H1 (cell line): ENCODE measurements around the gene KCNMB4. TPM values are rescaled to one million over a fixed set of nuclear protein-coding genes. Genes with fewer than 3 reads are reported as not detected.

Experiments
- CTCF ChIA-PET: fragments of 300-600 bp; sonication (Branson Sonifier 250); formaldehyde crosslinking; loops from one replicate; lab custom pipeline; 2021; ENCODE audit not compliant: partially characterized antibody; lab: Charles Lee
- POLR2A ChIA-PET: fragments of 300-600 bp; sonication (Branson Sonifier 250); formaldehyde crosslinking; loops from one replicate; lab custom pipeline; 2021; ENCODE audit warnings: inconsistent platforms; ENCODE audit not compliant: partially characterized antibody; lab: Charles Lee
- DNase-seq, 2 experiments: peaks; one replicate each; pipeline versions ENCODE4 v3.0.0 to v3.0.0-alpha.2; 2010 to 2022; ENCODE audit warnings: low spot score in 2 of 2, low read depth in 1 of 2, mixed read lengths in 1 of 2
- FAIRE-seq: peaks from 2 replicates; lab custom pipeline; 2011; peaks lifted over from hg19 to GRCh38; lab: Jason Lieb, UNC
- H2AFZ ChIP-seq: 2 replicates; pipeline ENCODE4 v1.8.1; 2012; ENCODE audit warnings: low read length, inconsistent platforms
- H2AK5ac ChIP-seq: 2 replicates; pipeline ENCODE4 v1.6.1; 2013; ENCODE audit warnings: low read depth, low read length
- H2BK120ac ChIP-seq: replicated peaks from 2 replicates; pipeline ENCODE3; 2013; ENCODE audit warnings: low read depth, low read length, inconsistent platforms
- H2BK12ac ChIP-seq: 2 replicates; pipeline ENCODE4 v1.6.1; 2013; ENCODE audit warnings: low read depth, low read length
- H2BK15ac ChIP-seq: 2 replicates; pipeline ENCODE4 v1.6.1; 2013; ENCODE audit warnings: low read length
- H2BK20ac ChIP-seq: 2 replicates; pipeline ENCODE4 v1.6.1; 2013; ENCODE audit warnings: low read length
- H2BK5ac ChIP-seq: 2 replicates; pipeline ENCODE4 v1.6.1; 2013; ENCODE audit warnings: low read depth, low read length
- H3K14ac ChIP-seq: 2 replicates; pipeline ENCODE4 v1.6.1; 2013; ENCODE audit warnings: inconsistent platforms; ENCODE audit not compliant: insufficient read length
- H3K18ac ChIP-seq: 2 replicates; pipeline ENCODE4 v1.6.1; 2013; ENCODE audit warnings: low read length; ENCODE audit errors: extremely low read depth
- H3K23ac ChIP-seq: 2 replicates; pipeline ENCODE4 v1.6.1; 2013; ENCODE audit warnings: inconsistent platforms; ENCODE audit not compliant: insufficient read length
- H3K23me2 ChIP-seq: 2 replicates; pipeline ENCODE4 v1.6.1; 2013; ENCODE audit warnings: low read depth, low read length
- H3K27ac ChIP-seq: 2 replicates; pipeline ENCODE4 v1.6.1; 2011; ENCODE audit warnings: low read depth, low read length, inconsistent platforms
- H3K27me3 ChIP-seq, 4 experiments: replicated peaks in 1 of 4; 1 replicate in 1 of 4; 2 replicates in 3 of 4; pipeline versions ENCODE4 v1.6.1 to v1.8.1; 2011 to 2013; ENCODE audit warnings: low read length in 3 of 4, mild to moderate bottlenecking in 3 of 4, inconsistent platforms in 2 of 4, mixed read lengths in 2 of 4, moderate library complexity in 1 of 4; ENCODE audit not compliant: control insufficient read depth in 3 of 4, insufficient read depth in 3 of 4; ENCODE audit errors: extremely low read depth in 1 of 4
- H3K36me3 ChIP-seq, 4 experiments: 2 replicates each; pipeline versions ENCODE4 v1.6.1 to v1.8.1; 2011 to 2013; ENCODE audit warnings: mild to moderate bottlenecking in 4 of 4, low read length in 3 of 4, moderate library complexity in 2 of 4, control low read depth in 1 of 4, inconsistent platforms in 1 of 4; ENCODE audit not compliant: insufficient read depth in 4 of 4, control insufficient read depth in 2 of 4
- H3K4ac ChIP-seq: replicated peaks from 2 replicates; pipeline ENCODE3; 2013; ENCODE audit warnings: low read length, low read depth, mixed read lengths, inconsistent platforms; ENCODE audit not compliant: insufficient read length
- H3K4me1 ChIP-seq, 4 experiments: replicated peaks in 1 of 4; 1 replicate in 1 of 4; 2 replicates in 3 of 4; pipeline versions ENCODE4 v1.6.1 to v1.8.1; 2011 to 2013; ENCODE audit warnings: low read length in 3 of 4, inconsistent platforms in 2 of 4, mixed read lengths in 1 of 4; ENCODE audit not compliant: insufficient read depth in 4 of 4, control insufficient read depth in 3 of 4
- H3K4me2 ChIP-seq, 2 experiments: 2 replicates each; pipeline versions ENCODE4 v1.6.1 to v1.8.1; 2011 to 2013; ENCODE audit warnings: low read depth in 2 of 2, low read length in 2 of 2, control low read depth in 1 of 2, inconsistent platforms in 1 of 2, mild to moderate bottlenecking in 1 of 2; ENCODE audit not compliant: insufficient read depth in 1 of 2
- H3K4me3 ChIP-seq, 4 experiments: fragments of 200-600, 300-600 bp in 1 of 4; sonication (generic), shearing (Covaris generic), sonication (Bioruptor Twin) in 1 of 4; 2 replicates each; pipeline versions ENCODE4 v1.5.1 to v1.8.1; 2011 to 2016; ENCODE audit warnings: low read length in 4 of 4, low read depth in 3 of 4, control low read depth in 2 of 4, inconsistent platforms in 2 of 4, mild to moderate bottlenecking in 2 of 4, mixed read lengths in 1 of 4, moderate library complexity in 1 of 4; ENCODE audit not compliant: insufficient read depth in 2 of 4; ENCODE audit errors: extremely low read depth in 1 of 4
- H3K56ac ChIP-seq: replicated peaks from 2 replicates; pipeline ENCODE3; 2013; ENCODE audit warnings: low read depth, mild to moderate bottlenecking, mixed read lengths, low read length, inconsistent platforms; ENCODE audit not compliant: insufficient read length
- H3K79me1 ChIP-seq: 2 replicates; pipeline ENCODE4 v1.6.1; 2013; ENCODE audit warnings: low read depth, low read length, control low read depth
- H3K79me2 ChIP-seq, 2 experiments: 2 replicates each; pipeline versions ENCODE4 v1.6.1 to v1.8.1; 2012 to 2013; ENCODE audit warnings: low read length in 2 of 2, mild to moderate bottlenecking in 2 of 2, inconsistent platforms in 1 of 2; ENCODE audit not compliant: insufficient read depth in 2 of 2, control insufficient read depth in 1 of 2
- H3K9ac ChIP-seq, 4 experiments: replicated peaks in 1 of 4; 1 replicate in 1 of 4; 2 replicates in 3 of 4; pipeline versions ENCODE4 v1.6.1 to v1.8.1; 2011 to 2013; ENCODE audit warnings: low read depth in 3 of 4, low read length in 3 of 4, control low read depth in 2 of 4, mild to moderate bottlenecking in 2 of 4, moderate library complexity in 2 of 4, inconsistent platforms in 1 of 4; ENCODE audit errors: extremely low read depth in 1 of 4
- H3K9me3 ChIP-seq, 2 experiments: 2 replicates each; pipeline versions ENCODE4 v1.6.1 to v1.8.1; 2012 to 2013; ENCODE audit warnings: mild to moderate bottlenecking in 2 of 2, moderate library complexity in 2 of 2, control low read depth in 1 of 2, inconsistent platforms in 1 of 2, low read depth in 1 of 2, low read length in 1 of 2, mixed read lengths in 1 of 2; ENCODE audit not compliant: insufficient read depth in 2 of 2
- H4K20me1 ChIP-seq, 2 experiments: replicated peaks in 1 of 2; 2 replicates each; pipeline versions ENCODE3 to v1.8.1; 2011 to 2013; ENCODE audit warnings: inconsistent platforms in 2 of 2, low read length in 2 of 2, mild to moderate bottlenecking in 1 of 2; ENCODE audit not compliant: insufficient read depth in 2 of 2, control insufficient read depth in 1 of 2
- H4K5ac ChIP-seq: 2 replicates; pipeline ENCODE4 v1.6.1; 2013; ENCODE audit warnings: low read length, low read depth, mixed read lengths, inconsistent platforms; ENCODE audit not compliant: insufficient read length
- H4K8ac ChIP-seq: 2 replicates; pipeline ENCODE4 v1.8.0; 2013; ENCODE audit warnings: mild to moderate bottlenecking, moderate library complexity, low read length, inconsistent platforms; ENCODE audit not compliant: insufficient read depth; ENCODE audit errors: extremely low read depth
- H4K91ac ChIP-seq: replicated peaks from 2 replicates; pipeline ENCODE3; 2013; ENCODE audit warnings: low read length, mixed read lengths, inconsistent platforms; ENCODE audit not compliant: insufficient read length
- BACH1 ChIP-seq: IDR thresholded peaks from 2 replicates; pipeline ENCODE4 v1.6.1; 2012; ENCODE audit warnings: low read length, improper control_type of control experiment
- CREB1 ChIP-seq: IDR thresholded peaks from 2 replicates; pipeline ENCODE4 v1.6.1; 2012; ENCODE audit warnings: inconsistent platforms
- CTBP2 ChIP-seq: IDR thresholded peaks from 2 replicates; pipeline ENCODE4 v1.7.0; 2011; ENCODE audit warnings: borderline replicate concordance, mild to moderate bottlenecking, moderate library complexity, mixed read lengths, low read length; ENCODE audit not compliant: insufficient read depth, insufficient read length
- EGR1 ChIP-seq: IDR thresholded peaks from 2 replicates; pipeline ENCODE4 v1.6.1; 2011; ENCODE audit warnings: low read depth, low read length, borderline replicate concordance
- EZH2 ChIP-seq: fragments of 200-600 bp; sonication (generic); IDR thresholded peaks from 2 replicates; pipeline ENCODE4 v1.7.1; 2012; ENCODE audit warnings: low read depth, mild to moderate bottlenecking, moderate library complexity, low read length, inconsistent platforms; ENCODE audit not compliant: severe bottlenecking
- KDM4A ChIP-seq: IDR thresholded peaks from one replicate; pipeline ENCODE4 v1.7.1; 2012; ENCODE audit warnings: low read depth, mild to moderate bottlenecking, moderate library complexity, low read length, inconsistent platforms; ENCODE audit not compliant: severe bottlenecking
- NRF1 ChIP-seq: IDR thresholded peaks from 2 replicates; pipeline ENCODE4 v1.6.1; 2011; ENCODE audit warnings: mild to moderate bottlenecking, low read depth, low read length, improper control_type of control experiment
- SIN3A ChIP-seq, 2 experiments: IDR thresholded peaks in 1 of 2; conservative IDR thresholded peaks in 1 of 2; 2 replicates each; pipeline ENCODE4 v1.6.1; 2011 to 2012; ENCODE audit warnings: low read length in 2 of 2, improper control_type of control experiment in 1 of 2, low read depth in 1 of 2, mild to moderate bottlenecking in 1 of 2
- SIX5 ChIP-seq: IDR thresholded peaks from 2 replicates; pipeline ENCODE4 v1.6.1; 2011; ENCODE audit warnings: mild to moderate bottlenecking, low read depth, low read length
- WGBS, 2 experiments: shearing (Covaris generic) in 1 of 2; methylation state at CpG; one replicate each; pipeline versions ENCODE4 v1.1.6 to v1.1.7; 2013 to 2015; ENCODE audit warnings: low lambda C conversion rate in 2 of 2, mixed read lengths in 2 of 2, inconsistent platforms in 1 of 2, low coverage in 1 of 2, missing lambda C conversion rate in 1 of 2; ENCODE audit not compliant: insufficient replicate concordance in 2 of 2, insufficient coverage in 1 of 2, insufficient read length in 1 of 2; ENCODE audit errors: extremely low coverage in 1 of 2, missing lambda C conversion rate in 1 of 2; 5-methylcytosine and 5-hydroxymethylcytosine counted together
- polyA plus RNA-seq, 7 experiments: library from polyadenylated mRNA; depleted of rRNA in 3 of 7; stranded (reverse) in 5 of 7; unstranded in 2 of 7; fragments of >200 nt in 5 of 7; fragments of 200-250 nt in 2 of 7; gene quantifications; 1 replicate in 5 of 7; 2 replicates in 1 of 7; 4 replicates in 1 of 7; pipeline versions ENCODE4 v1.2.1 to v1.2.3, GENCODE V29; 2011 to 2013; ENCODE audit warnings: missing spikeins in 2 of 7, mixed read lengths in 2 of 7
- total RNA-seq: library from RNA; stranded (reverse); fragmentation: NEBNext Ultra II Directional; extraction: Animal tissue kit (Norgen Biotek cat#: 25700); gene quantifications from 2 replicates; pipeline ENCODE4 v1.2.1, GENCODE V29; 2021
- TF ChIP-seq, protein P1 (sequence below): IDR thresholded peaks from 2 replicates; pipeline ENCODE4 v1.6.1; 2012; ENCODE audit warnings: inconsistent platforms

KCNMB4 gene
- total and polyA plus RNA-seq, 2 of the 8 experiments (the other 6 are each of a cell fraction or from before 2014, with no cell fraction given), result 10.9 to 16.0 TPM

DNA sequence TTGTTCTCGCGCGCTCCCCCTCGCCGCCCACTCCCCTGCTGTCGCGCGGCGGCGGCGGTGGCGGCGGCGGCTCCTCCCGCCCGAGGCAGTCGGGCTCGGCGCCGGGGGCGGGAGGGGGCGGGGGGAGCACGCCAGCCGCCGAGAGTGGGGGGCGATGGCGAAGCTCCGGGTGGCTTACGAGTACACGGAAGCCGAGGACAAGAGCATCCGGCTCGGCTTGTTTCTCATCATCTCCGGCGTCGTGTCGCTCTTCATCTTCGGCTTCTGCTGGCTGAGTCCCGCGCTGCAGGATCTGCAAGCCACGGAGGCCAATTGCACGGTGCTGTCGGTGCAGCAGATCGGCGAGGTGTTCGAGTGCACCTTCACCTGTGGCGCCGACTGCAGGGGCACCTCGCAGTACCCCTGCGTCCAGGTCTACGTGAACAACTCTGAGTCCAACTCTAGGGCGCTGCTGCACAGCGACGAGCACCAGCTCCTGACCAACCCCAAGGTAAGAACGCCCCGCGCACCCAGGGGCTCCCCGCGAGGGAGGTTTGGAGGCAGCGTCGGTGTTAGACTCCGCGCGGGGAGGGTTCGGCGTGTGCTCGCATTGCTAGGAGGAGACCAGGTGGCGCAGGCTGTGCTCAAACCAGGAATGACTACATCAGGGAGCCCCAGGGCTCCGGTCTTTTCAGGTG, 629 bp downstream of the KCNMB4 start:
- Histone ChIP-seq H3K4me3 (peak overlapping the region; percentile 64 to 100 (median 92)), H3K9ac (peak overlapping the region; percentile 53 to 80 (median 66)), H4K5ac (peak overlapping the region; percentile 45), H2AFZ (peak overlapping the region; percentile 89), H4K20me1 (no peaks in the 10 kb centered on the region), H3K23me2 (peaks cover 16% of the 10 kb centered on the region), H3K23ac (no peak overlapping the region), H3K9me3 (no peaks in the 10 kb centered on the region), H2BK12ac (peak overlapping the region; percentile 60), H3K79me2 (peaks cover 0 to 27% of the 10 kb centered on the region in 2 experiments; a peak in 2 of 4 replicates), H3K36me3 (no peaks in the 10 kb centered on the region), H3K4ac (no peak overlapping the region), H3K79me1 (0 out of 2 replicates have a peak, but pooled peaks cover 2% of the 10 kb centered on the region), H3K27me3 (peaks cover 0 to 7% (median 0%) of the 10 kb centered on the region in 4 experiments; a peak in 2 of 7 replicates), H3K4me2 (peak overlapping the region; percentile 97), H3K27ac (no peak overlapping the region), H4K91ac (peak overlapping the region; percentile 58), H2BK15ac (0 out of 2 replicates have a peak overlapping the region, but pooled peaks have one; percentile 20), H3K14ac (no peak overlapping the region), H3K18ac (peak overlapping the region; percentile 25; the same call in 1 of the 2 replicates), H2BK120ac (no peak overlapping the region), H2AK5ac (no peak overlapping the region), H4K8ac (peak overlapping the region; percentile 94), H2BK5ac (peak overlapping the region; percentile 14; the same call in 1 of the 2 replicates), H2BK20ac (no peak overlapping the region), H3K56ac (peak overlapping the region; percentile 17), H3K4me1 (peaks cover 0 to 7% (median 2%) of the 10 kb centered on the region in 4 experiments; a peak in 4 of 7 replicates)
- POLR2A ChIA-PET, result interaction anchor here (1.2 to 2.6 kb wide), 4 partner anchors 10 to 124 kb away, joined by 4 to 11 read pairs (median 4); no protein-coding TSS in a partner anchor
- 2% methylated on average over 36 of the region's 69 CpGs; no CpG with 5 or more reads in 1 of the 2 experiments for WGBS, 2 experiments
- CTCF ChIA-PET, result interaction anchor here (0.6 to 1.1 kb wide), 3 partner anchors 43 to 466 kb away, joined by 3 read pairs; no protein-coding TSS in a partner anchor
- peak in 1 of 2 experiments; percentile 67 for DNase-seq
- no peak for FAIRE-seq
- 0 out of 2 replicates have a peak, but pooled peaks have one; percentile 18 for TF ChIP-seq BACH1
- TF ChIP-seq CREB1, result 0 out of 2 replicates have a peak, but pooled peaks have one; percentile 8
- TF ChIP-seq EZH2, result no peak
- TF ChIP-seq SIN3A (conservative IDR thresholded peaks at IDR 0.05 in 1 of 2, IDR thresholded peaks at IDR 0.05 in 1 of 2; ENCODE audit: low read depth in 1 of 2, low read length in 2 of 2), result 0 out of 4 replicates have a peak, but pooled peaks of 1 of the 2 experiments have one; percentile 9
- no peak for TF ChIP-seq NRF1
- TF ChIP-seq EGR1, result no peak
- peak; percentile 78 for TF ChIP-seq CTBP2
- TF ChIP-seq, protein P1, sequence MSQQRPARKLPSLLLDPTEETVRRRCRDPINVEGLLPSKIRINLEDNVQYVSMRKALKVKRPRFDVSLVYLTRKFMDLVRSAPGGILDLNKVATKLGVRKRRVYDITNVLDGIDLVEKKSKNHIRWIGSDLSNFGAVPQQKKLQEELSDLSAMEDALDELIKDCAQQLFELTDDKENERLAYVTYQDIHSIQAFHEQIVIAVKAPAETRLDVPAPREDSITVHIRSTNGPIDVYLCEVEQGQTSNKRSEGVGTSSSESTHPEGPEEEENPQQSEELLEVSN, result peak; percentile 55
- no peak for TF ChIP-seq SIX5
- peak; percentile 96 for TF ChIP-seq KDM4A
